ENCODE data around the gene FHOD3.

The FHOD3 gene

GRCh38 chr18:36736094-36736493, 438.6 kb downstream of the FHOD3 start:
- Histone ChIP-seq H3K27ac (ENCODE audit: insufficient read depth in 1 of 2, low read depth in 1 of 2, low read length in 2 of 2, poor library complexity in 1 of 2, severe bottlenecking in 2 of 2) (no peak overlapping the region), H3K4me3 (ENCODE audit: control insufficient read depth in 1 of 7, extremely low read depth in 1 of 7, insufficient read depth in 4 of 7, low read depth in 2 of 7, low read length in 6 of 7) (no peak overlapping the region), H3K4me1 (ENCODE audit: control extremely low read depth in 1 of 4, control insufficient read depth in 4 of 4, insufficient read depth in 4 of 4, low read length in 3 of 4) (no peaks in the 10 kb centered on the region), H3K9me3 (ENCODE audit: control extremely low read depth in 1 of 5, control insufficient read depth in 4 of 5, insufficient read depth in 2 of 5, low read depth in 1 of 5, low read length in 4 of 5) (peaks cover 0 to 9% (median 0%) of the 10 kb centered on the region in 5 experiments), H3K36me3 (ENCODE audit: control insufficient read depth in 4 of 4, insufficient read depth in 4 of 4, low read length in 3 of 4) (no peaks in the 10 kb centered on the region), H3K27me3 (replicated peaks in 2 of 5; ENCODE audit: control insufficient read depth in 4 of 5, insufficient read depth in 5 of 5, low read length in 4 of 5) (no peaks in the 10 kb centered on the region)
- no peak for DNase-seq
- ChIA-PET POLR2A (no interaction called here), CTCF (no interaction called here)
- 97% methylated on average over 6 of the region's 6 CpGs for WGBS (ENCODE audit: insufficient coverage)

GRCh38 chr18:36737316-36737715, 439.8 kb downstream of the FHOD3 start:
- POLR2A ChIA-PET: no interaction called here
- no peak overlapping the region for H3K27ac ChIP-seq (ENCODE audit: insufficient read depth in 1 of 2, low read depth in 1 of 2, low read length in 2 of 2, poor library complexity in 1 of 2, severe bottlenecking in 2 of 2)
- H3K4me3 ChIP-seq (ENCODE audit: control insufficient read depth in 1 of 7, extremely low read depth in 1 of 7, insufficient read depth in 4 of 7, low read depth in 2 of 7, low read length in 6 of 7): no peak overlapping the region
- no peaks in the 10 kb centered on the region for H3K4me1 ChIP-seq (ENCODE audit: control extremely low read depth in 1 of 4, control insufficient read depth in 4 of 4, insufficient read depth in 4 of 4, low read length in 3 of 4)
- CTCF ChIA-PET: no interaction called here
- WGBS (ENCODE audit: insufficient coverage): 100% methylated on average over 1 of the region's 3 CpGs
- H3K27me3 ChIP-seq (replicated peaks in 2 of 5; ENCODE audit: control insufficient read depth in 4 of 5, insufficient read depth in 5 of 5, low read length in 4 of 5): no peaks in the 10 kb centered on the region
- DNase-seq: no peak
- peaks cover 0 to 7% (median 0%) of the 10 kb centered on the region in 5 experiments for H3K9me3 ChIP-seq (ENCODE audit: control extremely low read depth in 1 of 5, control insufficient read depth in 4 of 5, insufficient read depth in 2 of 5, low read depth in 1 of 5, low read length in 4 of 5)
- H3K36me3 ChIP-seq (ENCODE audit: control insufficient read depth in 4 of 4, insufficient read depth in 4 of 4, low read length in 3 of 4): no peaks in the 10 kb centered on the region

- no peak overlapping the region for H3K27ac ChIP-seq (ENCODE audit: insufficient read depth in 1 of 2, low read depth in 1 of 2, low read length in 2 of 2, poor library complexity in 1 of 2, severe bottlenecking in 2 of 2)
- H3K27me3 ChIP-seq (replicated peaks in 2 of 5; ENCODE audit: control insufficient read depth in 4 of 5, insufficient read depth in 5 of 5, low read length in 4 of 5): no peaks in the 10 kb centered on the region
- H3K36me3 ChIP-seq (ENCODE audit: control insufficient read depth in 4 of 4, insufficient read depth in 4 of 4, low read length in 3 of 4): no peaks in the 10 kb centered on the region
- WGBS (ENCODE audit: insufficient coverage): 98% methylated on average over 5 of the region's 6 CpGs
- H3K4me3 ChIP-seq (ENCODE audit: control insufficient read depth in 1 of 7, extremely low read depth in 1 of 7, insufficient read depth in 4 of 7, low read depth in 2 of 7, low read length in 6 of 7): no peak overlapping the region
- DNase-seq: no peak
- no peaks in the 10 kb centered on the region for H3K9me3 ChIP-seq (ENCODE audit: control extremely low read depth in 1 of 5, control insufficient read depth in 4 of 5, insufficient read depth in 2 of 5, low read depth in 1 of 5, low read length in 4 of 5)
- CTCF ChIA-PET: no interaction called here
- H3K4me1 ChIP-seq (ENCODE audit: control extremely low read depth in 1 of 4, control insufficient read depth in 4 of 4, insufficient read depth in 4 of 4, low read length in 3 of 4): peaks cover 0 to 8% (median 2%) of the 10 kb centered on the region in 4 experiments
- POLR2A ChIA-PET: no interaction called here
Measured at GRCh38 chr18:36744261-36744876, 446.9 kb downstream of the FHOD3 start.

GRCh38 chr18:36745219-36745975, 447.9 kb downstream of the FHOD3 start:
- no peak overlapping the region for H3K4me3 ChIP-seq (ENCODE audit: control insufficient read depth in 1 of 7, extremely low read depth in 1 of 7, insufficient read depth in 4 of 7, low read depth in 2 of 7, low read length in 6 of 7)
- no peak for DNase-seq
- POLR2A ChIA-PET: no interaction called here

GRCh38 chr18:36752929-36753865, 455.7 kb downstream of the FHOD3 start:
- POLR2A ChIA-PET: no interaction called here
- CTCF ChIA-PET: interaction anchor here (2.0 kb wide), 1 partner anchor 65 kb away, joined by 5 read pairs; no protein-coding TSS in a partner anchor
- DNase-seq: peak; percentile 49 to 66 (median 50)
- Histone ChIP-seq H3K9me3 (ENCODE audit: control extremely low read depth in 1 of 5, control insufficient read depth in 4 of 5, insufficient read depth in 2 of 5, low read depth in 1 of 5, low read length in 4 of 5) (no peaks in the 10 kb centered on the region), H3K27me3 (replicated peaks in 2 of 5; ENCODE audit: control insufficient read depth in 4 of 5, insufficient read depth in 5 of 5, low read length in 4 of 5) (peaks cover 0 to 3% (median 0%) of the 10 kb centered on the region in 5 experiments), H3K36me3 (ENCODE audit: control insufficient read depth in 4 of 4, insufficient read depth in 4 of 4, low read length in 3 of 4) (no peaks in the 10 kb centered on the region), H3K4me1 (ENCODE audit: control extremely low read depth in 1 of 4, control insufficient read depth in 4 of 4, insufficient read depth in 4 of 4, low read length in 3 of 4) (no peaks in the 10 kb centered on the region), H3K27ac (ENCODE audit: insufficient read depth in 1 of 2, low read depth in 1 of 2, low read length in 2 of 2, poor library complexity in 1 of 2, severe bottlenecking in 2 of 2) (no peak overlapping the region), H3K4me3 (ENCODE audit: control insufficient read depth in 1 of 7, extremely low read depth in 1 of 7, insufficient read depth in 4 of 7, low read depth in 2 of 7, low read length in 6 of 7) (no peak overlapping the region)
- 100% methylated on average over 1 of the region's 3 CpGs for WGBS (ENCODE audit: insufficient coverage)

More at GRCh38 chr18:36745219-36745975, 447.9 kb downstream of the FHOD3 start:
- Histone ChIP-seq H3K4me1 (ENCODE audit: control extremely low read depth in 1 of 4, control insufficient read depth in 4 of 4, insufficient read depth in 4 of 4, low read length in 3 of 4) (peaks cover 0 to 8% (median 2%) of the 10 kb centered on the region in 4 experiments), H3K27ac (ENCODE audit: insufficient read depth in 1 of 2, low read depth in 1 of 2, low read length in 2 of 2, poor library complexity in 1 of 2, severe bottlenecking in 2 of 2) (no peak overlapping the region), H3K36me3 (ENCODE audit: control insufficient read depth in 4 of 4, insufficient read depth in 4 of 4, low read length in 3 of 4) (no peaks in the 10 kb centered on the region), H3K9me3 (ENCODE audit: control extremely low read depth in 1 of 5, control insufficient read depth in 4 of 5, insufficient read depth in 2 of 5, low read depth in 1 of 5, low read length in 4 of 5) (no peaks in the 10 kb centered on the region), H3K27me3 (replicated peaks in 2 of 5; ENCODE audit: control insufficient read depth in 4 of 5, insufficient read depth in 5 of 5, low read length in 4 of 5) (no peaks in the 10 kb centered on the region)
- 92% methylated on average over 16 of the region's 25 CpGs for WGBS (ENCODE audit: insufficient coverage)
- CTCF ChIA-PET: no interaction called here

- 100% methylated on average over 3 of the region's 4 CpGs for WGBS (ENCODE audit: insufficient coverage)
- ChIA-PET POLR2A (no interaction called here), CTCF (interaction anchor here (0.6 kb wide), 1 partner anchor 68 kb away, joined by 3 read pairs; no protein-coding TSS in a partner anchor)
- H3K36me3 ChIP-seq (ENCODE audit: control insufficient read depth in 4 of 4, insufficient read depth in 4 of 4, low read length in 3 of 4): no peaks in the 10 kb centered on the region
- DNase-seq: no peak
- no peak overlapping the region for H3K4me3 ChIP-seq (ENCODE audit: control insufficient read depth in 1 of 7, extremely low read depth in 1 of 7, insufficient read depth in 4 of 7, low read depth in 2 of 7, low read length in 6 of 7)
- no peaks in the 10 kb centered on the region for H3K4me1 ChIP-seq (ENCODE audit: control extremely low read depth in 1 of 4, control insufficient read depth in 4 of 4, insufficient read depth in 4 of 4, low read length in 3 of 4)
- H3K9me3 ChIP-seq (ENCODE audit: control extremely low read depth in 1 of 5, control insufficient read depth in 4 of 5, insufficient read depth in 2 of 5, low read depth in 1 of 5, low read length in 4 of 5): no peaks in the 10 kb centered on the region
- H3K27ac ChIP-seq (ENCODE audit: insufficient read depth in 1 of 2, low read depth in 1 of 2, low read length in 2 of 2, poor library complexity in 1 of 2, severe bottlenecking in 2 of 2): no peak overlapping the region
- peaks cover 0 to 3% (median 0%) of the 10 kb centered on the region in 5 experiments for H3K27me3 ChIP-seq (replicated peaks in 2 of 5; ENCODE audit: control insufficient read depth in 4 of 5, insufficient read depth in 5 of 5, low read length in 4 of 5)
Measured at GRCh38 chr18:36756242-36756641, 458.7 kb downstream of the FHOD3 start.

Measured in common myeloid progenitor, CD34-positive (primary cell).